ENCODE data around the gene WFIKKN1.

DNA sequence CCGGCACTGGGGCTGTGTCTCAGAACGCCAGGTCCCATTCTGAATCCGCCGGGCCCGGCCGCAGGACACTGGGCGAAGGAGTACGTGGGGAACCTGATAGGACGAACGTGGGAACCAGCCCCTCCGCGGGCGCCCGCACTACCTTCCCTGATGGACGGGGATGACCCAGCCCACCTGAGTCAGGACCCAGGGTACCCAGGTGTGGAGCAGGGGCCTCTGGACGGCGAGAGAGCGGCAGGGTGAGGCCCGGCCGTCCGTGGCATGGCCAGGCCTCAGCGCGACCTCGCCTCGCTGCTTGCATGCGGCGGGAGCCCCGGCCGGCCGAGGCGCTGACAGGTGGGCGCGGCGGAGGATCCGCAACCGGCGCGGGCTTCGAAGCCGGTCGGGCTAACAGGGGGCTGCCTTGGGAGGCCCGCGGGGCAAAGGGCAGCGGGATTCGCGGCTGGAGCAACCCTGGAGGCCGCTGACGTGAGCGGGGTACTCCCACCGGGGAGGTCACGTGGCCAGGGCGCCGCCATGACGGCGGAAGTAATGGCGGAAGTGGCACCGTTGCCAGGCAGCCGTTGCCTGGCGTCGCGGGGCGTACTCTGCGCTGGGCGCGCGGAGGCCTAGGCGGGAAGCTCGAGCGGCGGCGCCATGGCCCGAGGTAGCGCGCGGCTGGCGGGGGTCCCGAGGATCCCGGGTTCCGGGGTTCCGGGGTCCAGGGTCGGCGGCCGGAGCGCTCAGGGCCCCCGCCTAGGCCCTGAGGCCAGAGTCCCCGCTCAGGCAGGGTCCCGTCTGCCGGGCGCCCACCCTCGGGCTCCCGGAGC lies 18.2 kb downstream of the WFIKKN1 start, which contains the start of gene WDR90:
- no peak for TF ChIP-seq CTCF (conservative IDR thresholded peaks at IDR 0.05; ENCODE audit: low read length)
- no peak for TF ChIP-seq EZH2phosphoT487 (IDR thresholded peaks at IDR 0.05; ENCODE audit: borderline replicate concordance, low read depth, low read length)
